ENCODE measurements around the gene MAML2.

MAML2 gene

GRCh38 chr11:96036863-96037262, 306.1 kb downstream of the MAML2 start:
- DNase-seq (ENCODE audit: low spot score) = no peak

DNA sequence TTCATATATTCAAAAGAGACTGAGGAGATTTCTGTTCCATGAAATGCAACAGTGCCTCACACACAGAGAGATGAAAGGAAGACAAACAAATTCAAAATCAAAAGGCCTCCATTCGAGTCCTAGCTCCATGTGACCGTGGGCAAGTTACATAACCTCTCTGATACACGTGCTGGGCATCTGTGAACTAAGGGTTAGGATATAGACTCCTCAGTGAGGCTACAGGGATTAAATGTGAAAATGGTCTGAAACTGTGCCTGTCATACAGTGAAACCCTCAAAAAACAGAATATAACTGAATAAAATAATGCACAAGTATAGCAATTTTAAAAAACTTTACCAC, 307.3 kb downstream of the MAML2 start:
- no peak for DNase-seq (ENCODE audit: low spot score)

DNA sequence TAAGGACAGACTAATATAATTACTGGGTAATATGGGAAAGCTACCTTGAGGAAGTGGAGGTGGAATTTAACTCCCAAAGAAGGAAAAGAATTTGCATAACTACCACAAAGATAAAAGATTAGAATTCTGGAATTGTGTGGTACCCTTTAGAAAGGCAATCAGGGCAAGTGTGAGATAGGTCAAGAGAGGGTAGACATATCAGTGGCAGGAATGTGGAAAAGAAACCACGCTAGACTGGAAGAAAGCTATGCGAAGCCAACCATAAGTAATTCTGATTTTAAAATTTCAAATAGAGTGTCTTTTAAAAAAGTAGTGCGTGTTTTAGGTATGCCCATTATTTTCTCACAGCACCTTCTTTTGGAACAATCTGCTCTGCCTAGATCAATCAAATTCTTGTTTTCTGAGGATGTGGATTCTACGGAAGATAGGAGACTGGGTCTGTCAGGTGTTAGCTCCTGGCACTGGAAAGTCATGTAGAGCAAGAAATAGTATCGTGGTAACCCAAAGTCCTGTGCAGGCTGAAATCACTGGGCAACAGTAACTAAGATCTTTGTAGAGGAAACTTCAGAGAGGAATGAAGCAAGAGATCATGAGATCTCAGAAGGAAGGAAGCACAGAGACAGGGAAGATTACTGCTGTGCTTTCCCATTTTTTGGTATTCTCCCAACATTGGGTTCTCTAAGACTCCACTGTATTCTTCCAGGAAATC, 307.8 kb downstream of the MAML2 start:
- DNase-seq (ENCODE audit: low spot score) = no peak

- no peak for DNase-seq (ENCODE audit: low spot score)
These were observed 309.4 kb downstream of the MAML2 start for GRCh38 chr11:96033599-96033998.

GRCh38 chr11:96033095-96033494, 309.9 kb downstream of the MAML2 start:
- DNase-seq (ENCODE audit: low spot score) = no peak

GRCh38 chr11:96028746-96029145, 314.2 kb downstream of the MAML2 start:
- no peak for DNase-seq (ENCODE audit: low spot score)

DNA sequence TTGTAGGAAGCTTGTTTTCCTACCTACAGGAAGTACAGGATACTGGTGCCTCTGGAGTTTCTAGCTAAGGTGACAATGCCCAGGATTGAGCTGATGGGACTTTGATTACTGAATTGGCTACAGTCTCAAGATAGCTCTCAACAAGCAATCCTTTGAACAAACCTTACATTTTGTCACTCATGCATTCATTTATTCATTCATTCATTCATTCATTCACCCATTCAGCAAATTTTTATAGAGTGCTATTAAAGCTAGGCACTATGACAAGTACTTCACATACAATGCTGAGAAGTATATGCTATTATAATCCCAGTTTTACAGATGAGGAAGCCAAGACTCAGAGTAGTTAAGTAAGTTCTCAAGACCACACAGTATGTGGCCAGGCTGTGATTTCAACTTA, 316.0 kb downstream of the MAML2 start:
- DNase-seq (ENCODE audit: low spot score) = no peak

DNA sequence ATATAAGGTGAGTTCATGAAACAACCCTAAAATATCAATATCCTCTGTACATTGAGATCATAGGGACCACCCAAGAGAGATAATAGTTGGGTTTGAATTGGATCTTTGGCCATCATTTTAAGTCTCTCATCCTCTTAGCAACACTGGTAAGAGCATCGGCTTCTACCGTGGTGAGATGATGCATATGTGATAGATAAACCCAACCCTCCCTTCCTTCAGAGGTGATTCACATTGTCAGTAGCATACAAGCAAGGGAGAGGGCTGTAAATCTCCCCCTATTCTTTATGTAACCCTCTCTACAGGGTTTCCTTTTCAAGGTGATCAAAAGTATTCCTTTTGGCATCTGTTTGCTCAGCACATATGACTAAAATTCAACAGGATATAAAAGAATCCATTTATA, 316.7 kb downstream of the MAML2 start:
- DNase-seq (ENCODE audit: low spot score) = no peak

DNA sequence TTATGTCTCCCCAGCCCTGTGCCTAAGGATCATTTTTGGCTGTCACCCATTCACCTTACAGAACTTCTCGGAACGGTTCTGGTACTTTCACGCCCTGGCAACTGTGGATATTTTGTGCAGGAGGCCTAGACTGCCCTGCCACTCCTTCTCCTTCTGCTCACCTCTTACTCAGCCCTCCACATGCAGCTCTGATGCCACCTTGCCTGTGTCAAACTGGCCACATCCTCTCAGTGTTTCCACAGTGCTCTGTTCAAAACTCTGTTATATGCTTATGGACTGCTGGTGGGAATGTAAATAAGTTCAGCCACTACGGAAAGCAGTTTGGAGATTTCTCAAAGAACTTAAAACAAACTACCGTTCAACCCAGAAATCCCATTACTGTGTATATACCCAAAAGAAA, 318.3 kb downstream of the MAML2 start:
- no peak for DNase-seq (ENCODE audit: low spot score)

GRCh38 chr11:96023275-96023674, 319.7 kb downstream of the MAML2 start:
- DNase-seq (ENCODE audit: low spot score) = no peak

GRCh38 chr11:96021901-96022650, 320.9 kb downstream of the MAML2 start:
- no peak for DNase-seq (ENCODE audit: low spot score)

DNA sequence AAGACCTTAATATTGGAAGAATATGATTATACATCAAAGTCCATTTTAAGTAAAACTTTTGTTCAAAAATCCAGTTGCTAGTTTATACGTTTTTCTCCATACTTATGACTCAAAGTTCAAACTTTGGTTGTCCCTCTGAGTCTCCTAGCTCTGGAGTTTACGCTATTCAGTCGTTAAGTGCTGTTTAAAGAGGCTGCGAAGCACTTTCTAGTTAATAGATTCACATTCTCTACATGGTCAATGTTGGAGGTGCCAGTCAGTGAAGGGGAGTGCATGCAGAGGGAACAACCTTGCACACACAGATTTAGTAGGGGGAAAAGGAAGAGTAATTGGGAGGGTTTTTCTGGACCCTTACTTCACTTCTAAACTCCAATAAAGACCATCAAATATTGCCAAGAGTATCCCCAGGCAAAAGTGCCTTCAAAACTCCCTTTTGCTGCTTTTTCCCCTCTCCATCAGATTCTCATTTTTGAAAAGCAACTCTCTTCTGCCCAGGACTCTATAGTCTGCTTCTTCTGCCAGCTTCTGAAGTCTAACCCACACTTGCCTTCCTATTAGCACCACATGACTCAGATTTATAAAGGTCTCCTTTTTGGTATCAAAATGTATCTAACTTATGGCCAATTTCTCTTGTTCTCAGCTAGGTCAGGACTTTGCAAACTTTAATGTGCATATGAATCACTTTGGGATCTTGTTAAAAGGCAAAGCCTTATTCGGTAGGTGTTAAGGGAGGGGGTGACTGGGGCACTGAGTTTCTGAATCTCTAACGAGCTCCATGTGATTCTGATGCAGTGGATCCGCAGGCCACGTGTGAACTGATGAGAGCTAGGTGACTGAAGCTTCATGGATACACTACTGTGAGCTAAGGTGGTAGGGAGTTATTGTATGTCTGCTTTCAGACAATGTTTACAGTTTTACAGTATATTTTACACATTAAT, 322.9 kb downstream of the MAML2 start:
- no peak for DNase-seq (ENCODE audit: low spot score)

DNA sequence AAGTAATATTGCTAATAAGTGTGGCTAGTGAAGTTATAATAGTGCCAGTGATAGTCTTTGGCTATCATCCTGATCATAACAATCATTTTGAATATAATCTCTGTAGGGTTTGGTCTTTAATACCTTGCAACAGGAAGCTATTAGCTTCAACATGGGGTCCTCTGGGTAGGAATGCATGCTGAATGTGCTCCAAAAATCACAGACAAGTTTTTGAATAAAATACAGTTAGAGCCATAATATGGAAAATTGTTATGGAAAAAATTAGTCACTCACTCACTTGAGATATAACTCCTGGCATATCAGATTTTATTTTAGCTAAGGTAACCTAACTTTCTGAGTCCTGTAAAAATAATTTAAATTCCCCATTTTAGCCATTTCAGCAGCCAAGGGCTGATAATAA, 323.7 kb downstream of the MAML2 start:
- DNase-seq (ENCODE audit: low spot score) = no peak

- DNase-seq (ENCODE audit: low spot score) = no peak
These were observed 325.1 kb downstream of the MAML2 start for GRCh38 chr11:96017856-96018255.

DNA sequence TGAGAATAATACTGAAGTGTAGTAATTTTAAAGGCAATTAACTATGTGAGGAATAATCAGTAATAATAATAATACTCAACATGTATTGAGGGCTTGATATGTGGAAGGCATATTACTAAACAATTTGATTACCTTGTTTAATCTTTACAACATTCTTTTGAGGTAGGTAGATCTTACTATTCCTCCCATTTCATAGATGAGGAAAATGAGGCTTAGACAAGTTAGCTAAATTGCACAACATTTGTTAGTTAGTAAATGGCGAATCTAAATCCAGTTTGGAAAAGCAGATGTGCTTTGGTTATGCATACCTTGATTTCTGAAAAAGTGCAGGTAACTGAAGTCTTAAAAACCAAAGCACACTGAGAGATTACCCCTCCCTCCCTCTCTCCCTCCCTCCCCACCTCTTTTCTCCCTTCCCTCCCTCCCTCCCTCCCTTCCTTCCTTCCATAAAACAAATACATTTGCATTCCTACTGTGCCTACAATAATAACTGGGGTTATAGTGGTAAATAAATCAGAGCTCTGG, 326.0 kb downstream of the MAML2 start:
- DNase-seq (ENCODE audit: low spot score) = no peak

- peak; percentile 58 for DNase-seq (ENCODE audit: low spot score)
These were observed 327.0 kb downstream of the MAML2 start for GRCh38 chr11:96015906-96016565.

GRCh38 chr11:96014217-96014616, 328.8 kb downstream of the MAML2 start:
- peak; percentile 66 for DNase-seq (ENCODE audit: low spot score)

GRCh38 chr11:96013461-96014213, 329.4 kb downstream of the MAML2 start:
- peak; percentile 2 for DNase-seq (ENCODE audit: low spot score)

DNA sequence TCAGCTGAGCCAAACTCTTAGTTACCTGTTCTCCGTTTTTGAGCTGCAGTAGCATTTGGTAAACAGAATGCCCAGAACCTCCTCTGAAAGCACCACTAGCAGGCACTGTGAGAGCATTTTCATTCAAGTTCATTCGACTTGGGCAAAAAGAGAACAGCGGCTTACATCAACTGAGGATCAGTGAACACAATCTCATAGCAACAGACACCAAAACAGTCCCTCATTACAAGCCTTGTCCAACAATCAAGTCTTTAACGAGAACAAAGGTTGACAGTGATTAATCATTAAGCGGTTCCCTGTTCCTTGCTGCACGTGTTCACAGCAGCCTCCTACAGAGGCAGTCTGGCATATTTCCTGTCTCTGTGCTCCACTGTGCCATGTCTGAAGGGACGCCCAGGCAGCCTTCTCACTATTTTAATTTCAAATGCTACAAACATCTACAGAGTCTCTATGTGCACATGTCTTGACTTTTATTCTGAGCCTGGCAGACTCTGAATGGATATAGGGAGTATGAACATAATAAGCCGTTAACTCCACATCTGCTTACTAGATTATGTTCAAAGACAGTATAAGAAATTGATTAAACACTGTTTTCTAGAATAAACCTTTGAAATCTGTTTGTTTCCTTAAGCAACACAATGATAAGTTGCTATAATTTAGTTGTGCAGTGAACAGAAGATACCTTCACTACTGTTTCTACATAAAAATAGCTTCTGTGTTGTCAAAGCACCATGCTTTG, 330.7 kb downstream of the MAML2 start:
- DNase-seq (ENCODE audit: low spot score) = peak; percentile 61

DNA sequence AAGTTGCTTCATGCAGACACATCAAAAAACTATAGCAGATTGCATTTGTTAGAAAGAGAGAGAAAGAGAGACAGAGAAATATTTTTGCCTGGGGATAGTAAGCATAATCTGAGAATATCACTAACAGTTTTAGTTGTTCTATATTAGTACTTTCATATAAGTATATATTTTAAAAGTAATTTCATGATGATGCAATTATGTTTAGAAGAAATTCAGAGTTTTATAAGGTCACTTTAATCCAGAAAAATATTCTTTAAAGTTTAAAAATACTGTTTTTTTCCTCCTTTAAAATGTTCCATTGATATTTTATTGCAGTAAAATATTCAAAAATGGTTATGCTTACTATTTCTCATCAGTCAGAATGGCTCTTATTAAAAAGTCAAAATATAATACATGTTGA, 332.3 kb downstream of the MAML2 start:
- no peak for DNase-seq (ENCODE audit: low spot score)

All from CD4-positive, alpha-beta T cell treated with Interleukin-6 at 100 ng/mL for 8 hours (primary cell).